Activated CD4-positive, alpha-beta T cell treated with anti-CD3 and anti-CD28 coated beads, Interleukin-2, amount 10 ng/mL, durations not matched to agents 24 days and 14 days (primary cell): Measurements from ENCODE around the gene OR8K1. TPM values are rescaled to one million over a fixed set of nuclear protein-coding genes. Genes with fewer than 3 reads are reported as not detected.

Source experiments
- DNase-seq: peaks from one replicate; pipeline ENCODE4 v3.0.0; 2022
- H3K27ac Mint-ChIP-seq: one replicate; pipeline ENCODE4 v1.8.0; 2022; ENCODE audit warnings: mild to moderate bottlenecking, mixed read lengths
- H3K27me3 Mint-ChIP-seq: one replicate; pipeline ENCODE4 v1.8.0; 2022; ENCODE audit warnings: mixed read lengths
- H3K36me3 Mint-ChIP-seq: one replicate; pipeline ENCODE4 v1.8.0; 2022; ENCODE audit warnings: low read depth, mild to moderate bottlenecking, mixed read lengths
- H3K4me1 Mint-ChIP-seq: one replicate; pipeline ENCODE4 v1.8.0; 2021; ENCODE audit warnings: mixed read lengths
- H3K4me3 Mint-ChIP-seq: one replicate; pipeline ENCODE4 v1.8.0; 2022; ENCODE audit warnings: mild to moderate bottlenecking, moderate library complexity, mixed read lengths
- H3K9me3 Mint-ChIP-seq: one replicate; pipeline ENCODE4 v1.8.0; 2021; ENCODE audit warnings: mixed read lengths
- intact Hi-C: fragments of 100-400 bp; cut with micrococcal nuclease; formaldehyde crosslinking; loops from one replicate; pipeline ENCODE4 v1.15.1; 2023
- total RNA-seq: library from RNA; stranded (reverse); gene quantifications from 2 replicates; pipeline ENCODE4 v1.2.3, GENCODE V29; 2022

OR8K1 gene
- total RNA-seq = not detected in 2 replicates

- intact Hi-C loops = no loop called here
- H3K27ac Mint-ChIP-seq = no peak within 1 kb of the TSS
- H3K4me1 Mint-ChIP-seq = no peaks in the 10 kb centered on the region
- H3K4me3 Mint-ChIP-seq = no peak within 1 kb of the TSS
- H3K27me3 Mint-ChIP-seq = no peaks in the 10 kb centered on the region
- peaks cover 9% of the 10 kb centered on the region for H3K9me3 Mint-ChIP-seq
- no peaks in the 10 kb centered on the region for H3K36me3 Mint-ChIP-seq
- no peak for DNase-seq
Measured at GRCh38 chr11:56345739-56346138, at the start of gene OR8K1. Gene OR8K1, plus strand, starts transcription at chr11:56346039. Its CDS starts 0 bp downstream, at chr11:56346039.

GRCh38 chr11:56296898-56297297 is 48.9 kb upstream of the OR8K1 start:
- Mint-ChIP-seq H3K4me1 (no peaks in the 10 kb centered on the region), H3K36me3 (no peaks in the 10 kb centered on the region), H3K27ac (no peak overlapping the region), H3K27me3 (no peaks in the 10 kb centered on the region), H3K9me3 (no peaks in the 10 kb centered on the region), H3K4me3 (no peak overlapping the region)
- intact Hi-C loops = no loop called here
- no peak for DNase-seq

DNA sequence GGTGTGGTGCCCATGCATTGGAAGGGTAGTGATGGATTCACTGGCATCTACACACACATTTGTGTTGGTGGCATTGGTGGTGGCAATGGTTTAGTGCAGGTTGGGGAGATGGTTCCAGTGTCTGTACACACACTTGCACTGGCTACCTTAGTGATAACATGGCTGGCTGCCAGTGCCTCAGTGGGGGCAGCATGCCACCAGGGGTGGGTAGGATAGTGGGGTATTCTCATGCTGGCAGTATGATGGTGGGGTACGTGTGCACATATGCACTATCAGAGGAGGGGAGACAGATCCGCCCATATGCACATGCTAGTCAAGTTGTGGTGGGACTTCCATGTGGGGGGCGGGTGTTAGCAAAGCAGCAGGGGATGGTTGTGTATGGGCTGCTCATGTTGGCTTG is 38.0 kb upstream of the OR8K1 start:
- H3K27me3 Mint-ChIP-seq = no peaks in the 10 kb centered on the region
- intact Hi-C loops = no loop called here

GRCh38 chr11:56314844-56315243 is 31.0 kb upstream of the OR8K1 start, which contains the start of gene OR8K3:
Gene OR8K3, plus strand, starts transcription at chr11:56315144. Its CDS starts 3,163 bp downstream, at chr11:56318307.
- H3K4me1 Mint-ChIP-seq = no peaks in the 10 kb centered on the region
- intact Hi-C loops = no loop called here
- no peak for DNase-seq
- H3K36me3 Mint-ChIP-seq = no peaks in the 10 kb centered on the region
- H3K27ac Mint-ChIP-seq = no peak within 1 kb of the TSS
- H3K27me3 Mint-ChIP-seq = no peaks in the 10 kb centered on the region
- no peak within 1 kb of the TSS for H3K4me3 Mint-ChIP-seq
- peaks cover 10% of the 10 kb centered on the region for H3K9me3 Mint-ChIP-seq

More for the DNA sequence above, 38.0 kb upstream of the OR8K1 start:
- DNase-seq = no peak
- Mint-ChIP-seq H3K4me3 (no peak overlapping the region), H3K36me3 (no peaks in the 10 kb centered on the region), H3K27ac (no peak overlapping the region), H3K4me1 (no peaks in the 10 kb centered on the region), H3K9me3 (peaks cover 29% of the 10 kb centered on the region)

DNA sequence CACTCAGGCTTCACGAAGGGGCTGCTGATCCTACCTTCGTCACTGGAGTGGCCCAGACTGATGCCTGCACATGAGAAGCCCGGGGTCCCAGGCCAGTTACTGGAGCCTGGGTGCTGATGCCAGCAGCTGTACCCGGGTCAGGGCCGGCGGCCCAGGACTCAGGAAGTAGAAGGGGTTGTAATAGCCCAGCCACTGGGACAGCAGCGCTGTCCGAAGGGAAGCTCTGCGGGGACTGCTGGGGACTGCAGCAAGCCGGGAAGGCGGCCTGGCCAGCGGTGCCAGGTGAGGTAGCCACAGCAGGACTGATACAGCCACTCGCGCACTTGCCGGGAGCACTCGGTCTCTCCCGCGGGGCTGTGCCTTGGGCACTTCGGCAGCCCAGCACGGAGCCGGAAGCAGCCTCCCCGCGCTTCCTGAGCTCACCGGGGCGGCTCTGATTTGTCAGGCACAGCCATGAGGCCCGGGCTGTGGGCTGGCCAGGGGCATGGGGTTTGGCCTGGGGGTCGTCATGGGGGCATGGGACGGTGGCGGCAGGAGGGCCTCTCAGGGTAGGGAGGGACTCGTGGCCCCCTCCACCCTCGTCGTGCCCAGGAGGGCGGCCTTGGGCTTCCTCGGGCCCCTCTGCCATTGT is 13.9 kb upstream of the OR8K1 start:
- Mint-ChIP-seq H3K27me3 (no peaks in the 10 kb centered on the region), H3K36me3 (no peaks in the 10 kb centered on the region), H3K27ac (no peak overlapping the region), H3K9me3 (peaks cover 5% of the 10 kb centered on the region), H3K4me3 (no peak overlapping the region), H3K4me1 (no peaks in the 10 kb centered on the region)
- intact Hi-C loops = no loop called here
- no peak for DNase-seq

GRCh38 chr11:56333156-56333555 is 12.7 kb upstream of the OR8K1 start:
- no peaks in the 10 kb centered on the region for H3K4me1 Mint-ChIP-seq
- H3K27me3 Mint-ChIP-seq = no peaks in the 10 kb centered on the region
- no peaks in the 10 kb centered on the region for H3K36me3 Mint-ChIP-seq
- peaks cover 5% of the 10 kb centered on the region for H3K9me3 Mint-ChIP-seq
- H3K4me3 Mint-ChIP-seq = no peak overlapping the region
- no peak overlapping the region for H3K27ac Mint-ChIP-seq
- no peak for DNase-seq
- intact Hi-C loops = no loop called here

DNA sequence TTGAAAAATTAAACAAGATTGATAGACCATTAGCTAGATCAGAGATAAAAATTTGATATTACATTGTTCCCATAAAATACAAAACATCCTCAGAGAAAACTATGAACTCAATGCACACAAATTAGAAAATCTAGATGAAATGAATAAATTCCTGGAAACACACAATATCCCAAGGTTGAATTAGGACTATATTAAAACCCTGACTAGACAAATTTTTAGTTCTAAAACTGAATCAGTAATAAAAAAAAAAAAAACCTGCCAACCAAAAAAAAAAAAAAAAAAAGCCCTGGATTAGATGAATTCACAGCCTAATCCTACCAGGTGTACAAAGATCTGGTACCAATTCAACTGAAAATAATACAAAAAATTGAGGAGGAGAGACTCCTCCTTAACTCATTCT is 5.5 kb upstream of the OR8K1 start:
- DNase-seq = no peak
- Mint-ChIP-seq H3K27me3 (no peaks in the 10 kb centered on the region), H3K27ac (no peak overlapping the region), H3K9me3 (peaks cover 9% of the 10 kb centered on the region), H3K36me3 (no peaks in the 10 kb centered on the region), H3K4me1 (no peaks in the 10 kb centered on the region), H3K4me3 (no peak overlapping the region)
- intact Hi-C loops = no loop called here

DNA sequence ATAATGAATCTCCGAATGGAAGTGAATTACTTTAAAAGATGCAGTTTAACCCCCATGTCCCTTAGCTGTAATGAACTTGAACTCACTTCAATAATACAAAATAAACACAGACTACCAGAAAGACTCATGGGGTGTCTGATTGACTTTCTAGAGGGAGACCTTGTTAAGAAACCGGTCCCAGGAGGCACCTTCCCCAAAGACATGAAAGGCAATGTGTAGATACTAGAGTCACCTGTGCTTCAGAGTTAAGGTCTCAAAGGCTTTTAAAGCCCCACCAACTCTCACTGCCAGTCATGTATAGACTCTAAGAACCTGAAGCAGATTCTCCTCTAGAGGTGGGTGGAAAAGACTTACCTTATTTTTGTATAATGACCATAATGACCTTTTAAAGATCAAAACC is 8.2 kb downstream of the OR8K1 start, which contains the start of gene OR8J1:
Gene OR8J1 (plus strand): TSS at position 301 of the 400 bp plus-strand sequence. CDS start 5,956 bp downstream, outside the sequence.
- Mint-ChIP-seq H3K4me1 (no peaks in the 10 kb centered on the region), H3K4me3 (no peak within 1 kb of the TSS), H3K27ac (no peak within 1 kb of the TSS), H3K36me3 (no peaks in the 10 kb centered on the region), H3K27me3 (no peaks in the 10 kb centered on the region), H3K9me3 (peaks cover 3% of the 10 kb centered on the region)
- DNase-seq = no peak
- intact Hi-C loops = no loop called here

GRCh38 chr11:56375324-56375723 is 29.5 kb downstream of the OR8K1 start, which contains the start of gene OR8U1:
Gene OR8U1, plus strand, starts transcription at chr11:56375624. Its CDS starts 0 bp downstream, at chr11:56375624.
- intact Hi-C loops = no loop called here
- no peaks in the 10 kb centered on the region for H3K36me3 Mint-ChIP-seq
- H3K27me3 Mint-ChIP-seq = no peaks in the 10 kb centered on the region
- H3K27ac Mint-ChIP-seq = no peak within 1 kb of the TSS
- no peaks in the 10 kb centered on the region for H3K4me1 Mint-ChIP-seq
- H3K9me3 Mint-ChIP-seq = peaks cover 3% of the 10 kb centered on the region
- no peak within 1 kb of the TSS for H3K4me3 Mint-ChIP-seq
- DNase-seq = no peak

- H3K4me1 Mint-ChIP-seq = no peaks in the 10 kb centered on the region
- intact Hi-C loops = no loop called here
- H3K4me3 Mint-ChIP-seq = no peak overlapping the region
- peaks cover 3% of the 10 kb centered on the region for H3K9me3 Mint-ChIP-seq
- no peaks in the 10 kb centered on the region for H3K36me3 Mint-ChIP-seq
- no peak overlapping the region for H3K27ac Mint-ChIP-seq
- no peak for DNase-seq
- H3K27me3 Mint-ChIP-seq = no peaks in the 10 kb centered on the region
Measured at GRCh38 chr11:56380120-56380519, 34.3 kb downstream of the OR8K1 start.

DNA sequence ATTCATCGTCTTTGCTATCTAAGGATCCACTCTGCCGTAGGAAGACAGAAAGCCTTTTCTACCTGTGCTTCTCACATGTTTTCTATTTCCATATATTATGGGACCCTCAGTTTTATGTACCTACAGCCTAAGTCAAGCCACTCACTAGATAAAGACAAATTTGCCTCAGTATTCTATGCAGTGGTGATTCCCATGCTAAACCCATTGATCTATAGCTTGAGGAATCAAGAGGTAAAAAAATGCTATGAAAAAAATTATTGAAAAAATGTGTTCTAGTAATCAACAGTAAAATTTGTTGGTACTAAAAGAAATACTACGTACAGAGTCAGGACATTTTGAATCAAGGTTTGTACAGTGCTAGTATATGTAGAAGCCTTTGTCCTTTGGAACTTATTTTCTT is 48.5 kb downstream of the OR8K1 start:
- no peaks in the 10 kb centered on the region for H3K4me1 Mint-ChIP-seq
- intact Hi-C loops = no loop called here
- H3K4me3 Mint-ChIP-seq = no peak overlapping the region
- no peaks in the 10 kb centered on the region for H3K36me3 Mint-ChIP-seq
- no peak for DNase-seq
- H3K27ac Mint-ChIP-seq = no peak overlapping the region
- no peaks in the 10 kb centered on the region for H3K27me3 Mint-ChIP-seq
- peaks cover 3% of the 10 kb centered on the region for H3K9me3 Mint-ChIP-seq

DNA sequence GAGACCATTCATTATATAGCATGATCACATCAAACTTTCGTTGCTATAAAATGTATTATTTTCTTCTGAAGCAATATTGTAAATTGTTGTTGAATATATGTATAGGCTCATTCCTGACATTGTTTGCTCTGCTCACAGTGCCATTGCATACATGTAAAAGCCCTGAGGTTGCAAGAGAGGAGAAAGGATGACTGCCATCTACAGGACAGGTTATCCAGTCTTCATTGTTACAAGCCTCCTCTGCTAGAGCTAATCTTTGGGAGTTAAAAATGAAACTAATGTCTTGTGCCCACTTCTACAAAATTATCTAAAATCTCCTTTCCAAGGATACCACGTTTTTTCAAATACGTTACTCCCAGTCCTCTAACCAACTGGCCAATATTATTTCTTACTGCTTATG is 50.2 kb downstream of the OR8K1 start:
- intact Hi-C loops = no loop called here
- Mint-ChIP-seq H3K27me3 (no peaks in the 10 kb centered on the region), H3K4me3 (no peak overlapping the region), H3K27ac (no peak overlapping the region), H3K9me3 (peaks cover 3% of the 10 kb centered on the region), H3K4me1 (no peaks in the 10 kb centered on the region), H3K36me3 (no peaks in the 10 kb centered on the region)
- no peak for DNase-seq
